NCI-H1417 treated with DMSO at 0.1 percent for 48 hours (cell line): Measurements from ENCODE around the gene BANF1.

ENCODE experiments used
- DNase-seq: peaks from one replicate; lab custom pipeline; 2025; lab: John Stamatoyannopoulos, UW

Gene BANF1

DNA sequence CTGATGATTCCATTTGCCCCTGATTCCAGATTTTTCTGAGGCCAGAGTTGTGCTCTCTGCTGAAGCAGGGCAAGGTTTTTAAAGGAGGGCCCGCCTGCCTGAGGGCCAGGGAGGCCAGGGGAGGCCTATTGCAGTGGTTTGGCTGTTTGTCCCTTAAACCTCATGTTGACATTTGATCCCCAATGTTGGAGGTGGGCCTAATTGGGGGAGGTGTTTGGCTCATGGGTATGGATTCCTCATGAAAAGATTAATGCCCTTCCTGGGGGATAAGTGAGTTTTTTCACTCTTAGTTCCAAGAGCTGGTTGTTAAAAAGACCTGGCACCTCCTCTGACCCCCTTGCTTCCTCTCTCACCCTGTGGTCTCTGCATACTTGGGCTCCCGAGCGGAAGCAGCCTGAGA is 37.5 kb downstream of the BANF1 start:
- no peak for DNase-seq

DNA sequence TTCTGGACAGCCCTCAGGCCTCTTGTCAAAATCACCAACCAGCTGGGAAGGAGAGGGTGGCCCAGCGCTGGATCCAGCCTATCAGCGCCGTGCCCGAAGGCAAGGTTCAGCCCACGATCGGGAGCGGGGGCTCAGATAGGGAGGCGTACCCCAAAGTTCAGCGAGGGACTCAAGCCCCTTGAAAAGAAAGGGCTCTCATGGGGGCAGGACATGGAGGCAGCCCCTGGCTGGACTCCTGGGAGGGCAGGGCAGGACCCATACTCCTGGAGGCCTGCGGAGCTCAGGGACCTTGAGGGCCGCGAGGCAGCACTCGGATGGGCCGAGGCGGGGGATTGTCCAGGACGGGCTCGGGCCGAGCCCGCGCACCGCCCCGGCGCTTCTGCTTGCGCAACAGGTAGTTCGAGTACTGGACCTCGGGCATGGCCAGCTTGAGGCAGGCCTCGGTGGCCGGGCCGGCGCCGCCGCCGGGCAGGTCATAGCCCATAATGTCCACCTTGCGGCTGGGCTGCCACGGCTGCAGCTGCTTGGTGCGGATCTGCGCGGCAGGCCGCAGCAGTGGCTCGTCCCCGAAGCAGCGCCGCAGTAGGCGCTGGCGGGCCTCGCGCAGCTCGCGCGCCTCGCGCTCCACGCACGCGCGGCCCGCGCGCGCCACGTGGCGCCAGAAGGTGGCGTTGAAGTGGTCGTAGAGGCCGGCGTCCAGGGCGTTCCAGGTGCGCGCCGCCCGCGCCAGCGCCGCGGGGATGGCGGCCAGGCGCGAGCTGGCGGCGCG is 40.1 kb downstream of the BANF1 start:
- no peak for DNase-seq

- no peak for DNase-seq
These were observed 40.9 kb downstream of the BANF1 start for GRCh38 chr11:66042996-66043906.

GRCh38 chr11:66044757-66045156 is 42.5 kb downstream of the BANF1 start:
- no peak for DNase-seq

DNA sequence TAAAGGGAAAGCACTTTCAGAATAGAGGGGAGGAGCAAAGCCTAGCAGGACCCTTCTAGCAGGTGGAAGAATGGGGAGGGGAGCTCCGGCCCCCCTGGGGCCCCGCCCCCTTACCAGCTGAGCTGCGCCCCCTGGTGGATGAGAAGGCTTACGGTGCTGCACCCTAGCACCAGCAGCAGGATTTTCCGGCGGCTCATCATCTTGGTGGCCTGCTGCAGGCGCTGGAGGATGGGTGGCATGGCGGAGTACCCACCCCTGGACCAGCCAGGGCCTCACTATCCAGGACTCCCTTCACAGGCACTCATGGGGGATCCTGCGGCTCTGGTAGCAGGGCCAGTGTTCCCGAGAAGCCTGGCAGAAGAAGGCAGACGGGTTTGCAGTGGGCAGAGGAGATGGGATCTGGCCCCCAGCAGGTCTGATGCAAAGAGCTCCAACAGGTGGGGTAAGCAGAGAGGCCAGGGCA is 42.9 kb downstream of the BANF1 start:
- DNase-seq: no peak

DNA sequence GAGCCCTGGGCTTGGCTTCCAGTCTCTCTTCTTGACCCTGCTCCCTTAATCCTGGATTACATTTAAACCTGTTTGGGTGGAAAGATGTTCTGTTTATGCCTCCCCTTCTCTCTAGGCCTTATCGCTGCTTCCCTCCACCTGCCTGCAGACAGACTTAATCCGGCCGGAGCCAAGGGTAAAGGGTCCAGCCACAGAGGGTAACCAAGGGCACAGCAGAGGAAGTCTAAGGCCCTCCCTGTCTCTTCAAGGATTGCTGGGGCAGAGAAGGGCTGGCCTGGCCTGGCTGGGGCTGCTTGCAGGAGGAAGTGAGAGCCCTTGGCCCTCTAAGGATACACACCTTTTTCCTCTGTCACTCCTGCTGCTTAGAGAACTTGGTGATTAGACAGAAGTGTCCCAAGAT is 44.6 kb downstream of the BANF1 start:
- DNase-seq: no peak

DNA sequence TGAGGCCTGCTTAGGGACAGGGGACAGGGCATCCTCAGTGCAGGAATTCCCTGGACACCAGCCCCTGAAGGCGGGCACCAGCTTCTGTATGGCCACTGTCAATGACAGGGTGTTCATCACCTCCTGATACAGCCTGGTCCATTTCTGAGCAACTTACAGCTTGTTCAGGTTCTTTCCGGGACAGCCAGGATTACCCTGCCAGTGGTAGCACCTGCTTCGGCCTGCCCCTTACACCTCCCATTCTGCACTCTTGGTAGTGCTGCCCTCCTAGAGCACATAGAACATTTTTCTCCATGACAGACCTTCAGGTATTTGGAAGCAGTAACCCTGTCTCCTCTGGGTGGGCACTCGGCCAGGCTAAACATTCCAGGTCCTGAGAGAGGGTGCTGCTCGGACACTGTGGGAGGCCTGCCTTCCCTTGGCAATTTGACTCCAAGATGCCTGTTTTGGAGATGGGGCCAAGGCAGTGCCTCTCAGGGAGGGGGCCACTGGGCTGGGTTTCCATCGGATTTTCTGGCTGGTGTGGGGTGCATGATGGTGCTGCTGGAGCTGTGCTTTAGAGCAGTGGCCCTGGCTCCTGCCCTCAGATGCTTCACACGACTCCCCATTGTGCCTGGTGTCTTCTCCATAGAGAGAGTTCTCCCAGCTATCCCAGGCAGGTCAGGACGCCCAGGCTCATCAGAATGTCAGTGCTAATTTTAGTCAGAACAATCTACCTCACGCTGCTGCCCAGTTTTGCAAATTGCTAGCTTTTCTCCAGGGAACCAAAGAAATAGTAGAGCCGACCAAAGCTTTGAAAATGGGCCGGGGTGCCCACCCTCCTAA is 45.5 kb downstream of the BANF1 start:
- no peak for DNase-seq

- DNase-seq: no peak
These were observed 46.4 kb downstream of the BANF1 start, which contains the start of gene GAL3ST3 for GRCh38 chr11:66048547-66049323. GAL3ST3 (minus strand) TSS chr11:66049161; CDS start chr11:66045415, 3,746 bp downstream.

DNA sequence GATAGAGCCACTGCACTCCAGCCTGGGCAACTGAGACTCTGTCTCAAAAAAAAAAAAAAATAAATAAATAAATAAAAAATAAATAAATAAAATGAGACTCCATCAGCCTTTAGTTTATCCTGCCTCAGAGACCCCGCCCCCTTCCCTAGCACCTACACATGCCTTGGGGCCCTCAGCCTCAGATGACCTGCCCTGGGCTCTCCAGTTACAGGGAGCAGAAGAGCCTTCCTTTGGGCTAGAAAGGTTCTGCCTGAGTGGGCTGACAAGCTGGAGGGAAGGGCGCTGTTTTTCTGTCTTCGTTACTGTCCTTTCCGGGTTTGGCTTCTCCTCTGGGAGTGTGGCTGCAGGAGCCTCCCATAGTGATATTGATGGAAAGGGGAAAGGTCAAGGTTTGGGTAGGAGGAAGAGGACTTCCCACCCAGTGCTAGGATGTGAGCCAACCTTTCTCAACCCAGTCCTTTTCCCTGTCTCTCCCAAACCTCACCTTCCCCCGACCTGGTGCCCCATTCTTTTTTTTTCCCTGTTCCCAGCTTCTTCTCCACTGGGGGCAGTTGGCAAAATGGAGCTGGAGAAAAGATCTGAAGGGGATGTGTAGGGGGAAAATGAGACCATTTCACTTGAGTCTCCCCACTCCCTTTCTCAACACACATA is 48.4 kb downstream of the BANF1 start:
- DNase-seq: no peak

DNA sequence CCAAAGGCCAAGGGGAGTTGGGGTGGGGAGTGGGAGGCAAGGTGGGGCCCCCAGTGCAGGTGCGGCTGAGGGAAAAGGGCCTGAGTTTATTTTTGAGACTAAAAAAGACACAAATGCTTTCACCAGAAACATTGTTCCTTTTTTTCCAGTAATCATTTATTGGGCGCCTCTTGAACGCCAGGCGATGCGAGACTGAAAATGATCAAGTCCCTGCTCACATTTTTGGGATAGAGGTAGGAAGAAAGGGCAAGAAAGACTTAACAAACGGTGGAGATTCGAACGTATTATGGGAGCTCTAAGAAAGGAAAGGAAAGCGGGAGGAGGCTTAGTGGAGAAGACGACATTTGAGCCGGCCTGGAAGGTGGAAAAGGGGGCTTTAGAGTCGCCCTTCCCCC is 49.1 kb downstream of the BANF1 start:
- no peak for DNase-seq

GRCh38 chr11:66051766-66052663 is 49.7 kb downstream of the BANF1 start, which contains the start of gene SF3B2:
SF3B2 (plus strand) TSS chr11:66052364; CDS start chr11:66052385, 21 bp downstream.
- DNase-seq: peak; percentile 97

DNA sequence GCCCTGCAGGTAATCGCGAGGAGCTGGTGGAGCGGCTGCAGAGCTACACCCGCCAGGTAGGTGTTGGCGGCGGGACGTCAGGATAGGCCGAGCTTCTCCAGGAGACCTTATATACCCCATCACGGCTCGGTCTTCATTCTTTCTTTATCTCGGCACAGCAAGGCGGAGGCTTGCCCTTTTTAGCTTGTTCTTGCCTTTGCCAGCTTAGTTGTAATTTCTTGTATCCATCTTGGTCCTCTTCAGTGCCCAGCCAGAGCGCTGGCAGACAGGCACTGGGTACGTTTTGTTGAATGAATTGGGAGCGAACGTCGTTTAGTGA is 50.3 kb downstream of the BANF1 start:
- no peak for DNase-seq
